CD4-positive, alpha-beta T cell (primary cell): ENCODE data around the gene PRLH. TPM values are rescaled to one million over a fixed set of nuclear protein-coding genes. Genes with fewer than 3 reads are reported as not detected.

Experiments used
- ATAC-seq: fragments of 200-7000 bp; cut with Tn5 transposase; one replicate; pipeline ENCODE4 v1.10.0; 2022; ENCODE audit warnings: mild to moderate bottlenecking; ENCODE audit not compliant: poor library complexity
- CTCF ChIA-PET: fragments of 350-600 bp; sonication (Branson Sonifier 250); formaldehyde crosslinking; loops from one replicate; lab custom pipeline; 2021; ENCODE audit warnings: antibody characterized with exemption, inconsistent platforms; lab: Charles Lee
- POLR2A ChIA-PET: fragments of 350-600 bp; sonication (Branson Sonifier 250); formaldehyde crosslinking; loops from one replicate; lab custom pipeline; 2021; ENCODE audit warnings: antibody characterized with exemption, inconsistent platforms; lab: Charles Lee
- DNase-seq, 14 experiments: peaks; one replicate each; pipeline ENCODE4 v3.0.0-alpha.2; 2013 to 2020; ENCODE audit warnings: mixed read lengths in 2 of 14
- H3K27ac ChIP-seq, 2 donors: one replicate each; pipeline versions ENCODE4 v1.5.1 to v1.7.0; 2013; ENCODE audit warnings: low read length in 2 of 2, low read depth in 1 of 2, mild to moderate bottlenecking in 1 of 2
- H3K27me3 ChIP-seq, 2 experiments: 1 replicate in 1 of 2; 2 replicates in 1 of 2; pipeline versions ENCODE4 v1.6.1 to v1.7.0; 2013; ENCODE audit warnings: low read length in 2 of 2, control low read depth in 1 of 2, mild to moderate bottlenecking in 1 of 2, moderate library complexity in 1 of 2; ENCODE audit not compliant: insufficient read depth in 2 of 2, control insufficient read depth in 1 of 2
- H3K36me3 ChIP-seq: one replicate; pipeline ENCODE4 v1.6.1; 2013; ENCODE audit warnings: low read length, control low read depth; ENCODE audit not compliant: insufficient read depth
- H3K4me1 ChIP-seq: one replicate; pipeline ENCODE4 v1.6.1; 2013; ENCODE audit warnings: low read length, control low read depth; ENCODE audit not compliant: insufficient read depth
- H3K4me3 ChIP-seq: one replicate; pipeline ENCODE4 v1.5.1; 2013; ENCODE audit warnings: mild to moderate bottlenecking, low read length, moderate library complexity
- H3K9me3 ChIP-seq, 2 experiments: 1 replicate in 1 of 2; 2 replicates in 1 of 2; pipeline versions ENCODE4 v1.6.1 to v1.7.0; 2013; ENCODE audit warnings: low read length in 2 of 2, mild to moderate bottlenecking in 2 of 2, control low read depth in 1 of 2, moderate library complexity in 1 of 2; ENCODE audit not compliant: control insufficient read depth in 1 of 2, insufficient read depth in 1 of 2
- H3K27ac Mint-ChIP-seq: one replicate; pipeline ENCODE4 v1.8.0; 2020; ENCODE audit warnings: mixed read lengths
- H3K27me3 Mint-ChIP-seq: one replicate; pipeline ENCODE4 v1.8.0; 2021; ENCODE audit warnings: mixed read lengths
- H3K36me3 Mint-ChIP-seq: one replicate; pipeline ENCODE4 v1.8.0; 2021; ENCODE audit warnings: low read depth, mixed read lengths
- H3K4me1 Mint-ChIP-seq: one replicate; pipeline ENCODE4 v1.8.0; 2021; ENCODE audit warnings: low read depth, mixed read lengths
- H3K4me3 Mint-ChIP-seq: one replicate; pipeline ENCODE4 v1.8.0; 2020; ENCODE audit warnings: mild to moderate bottlenecking, mixed read lengths
- H3K9me3 Mint-ChIP-seq: one replicate; pipeline ENCODE4 v1.8.0; 2020; ENCODE audit warnings: mixed read lengths
- intact Hi-C, 2 experiments: fragments of 100-400 bp; cut with DNase I in 1 of 2; cut with micrococcal nuclease in 1 of 2; formaldehyde crosslinking; loops; one replicate each; pipeline versions ENCODE4 v1.15.1 to v1.9.0; 2023 to 2025; cut with DNase I, micrococcal nuclease
- total RNA-seq, 174 experiments: library from RNA in 2 of 174; stranded (reverse) in 2 of 174; gene quantifications; one replicate each; pipeline ENCODE4 v1.2.3 and lab custom pipeline; 2021 to 2026
- TF ChIP-seq, protein P1 (sequence below): fragments of 200-600 bp; IDR thresholded peaks from one replicate; pipeline ENCODE4 v1.8.0; 2022; ENCODE audit warnings: antibody characterized with exemption, mild to moderate bottlenecking

The PRLH gene
- total RNA-seq, 2 experiments from 2014 or later: not detected

DNA sequence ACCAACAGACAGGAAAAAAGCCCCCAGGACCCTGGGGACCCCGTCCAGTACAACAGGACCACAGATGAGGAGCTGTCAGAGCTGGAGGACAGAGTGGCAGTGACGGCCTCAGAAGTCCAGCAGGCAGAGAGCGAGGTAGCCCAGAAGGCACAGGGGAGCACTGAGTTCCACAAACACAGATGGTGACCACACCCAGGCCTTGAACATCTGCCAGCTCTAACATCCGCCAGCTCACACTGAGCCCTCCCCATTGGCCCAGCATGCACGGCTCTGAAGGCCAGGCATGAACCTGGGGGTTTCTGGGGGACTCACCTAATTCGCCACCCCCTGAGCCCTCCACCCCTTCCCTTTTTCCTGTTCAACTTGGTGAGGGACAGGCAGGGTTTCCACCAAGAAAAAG lies 25.6 kb upstream of the PRLH start:
- DNase-seq: no peak
- H3K9me3 Mint-ChIP-seq: no peaks in the 10 kb centered on the region
- no peaks in the 10 kb centered on the region for H3K4me1 Mint-ChIP-seq
- intact Hi-C loops: no loop called here
- TF ChIP-seq, protein P1, sequence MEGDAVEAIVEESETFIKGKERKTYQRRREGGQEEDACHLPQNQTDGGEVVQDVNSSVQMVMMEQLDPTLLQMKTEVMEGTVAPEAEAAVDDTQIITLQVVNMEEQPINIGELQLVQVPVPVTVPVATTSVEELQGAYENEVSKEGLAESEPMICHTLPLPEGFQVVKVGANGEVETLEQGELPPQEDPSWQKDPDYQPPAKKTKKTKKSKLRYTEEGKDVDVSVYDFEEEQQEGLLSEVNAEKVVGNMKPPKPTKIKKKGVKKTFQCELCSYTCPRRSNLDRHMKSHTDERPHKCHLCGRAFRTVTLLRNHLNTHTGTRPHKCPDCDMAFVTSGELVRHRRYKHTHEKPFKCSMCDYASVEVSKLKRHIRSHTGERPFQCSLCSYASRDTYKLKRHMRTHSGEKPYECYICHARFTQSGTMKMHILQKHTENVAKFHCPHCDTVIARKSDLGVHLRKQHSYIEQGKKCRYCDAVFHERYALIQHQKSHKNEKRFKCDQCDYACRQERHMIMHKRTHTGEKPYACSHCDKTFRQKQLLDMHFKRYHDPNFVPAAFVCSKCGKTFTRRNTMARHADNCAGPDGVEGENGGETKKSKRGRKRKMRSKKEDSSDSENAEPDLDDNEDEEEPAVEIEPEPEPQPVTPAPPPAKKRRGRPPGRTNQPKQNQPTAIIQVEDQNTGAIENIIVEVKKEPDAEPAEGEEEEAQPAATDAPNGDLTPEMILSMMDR: no peak
- H3K36me3 Mint-ChIP-seq: no peaks in the 10 kb centered on the region
- H3K9me3 ChIP-seq: no peaks in the 10 kb centered on the region
- H3K36me3 ChIP-seq: no peaks in the 10 kb centered on the region
- H3K27me3 ChIP-seq: no peaks in the 10 kb centered on the region
- H3K27ac Mint-ChIP-seq: no peak overlapping the region
- H3K27me3 Mint-ChIP-seq: peaks cover 4% of the 10 kb centered on the region
- H3K4me3 Mint-ChIP-seq: no peak overlapping the region
- ChIA-PET CTCF (no interaction called here), POLR2A (no interaction called here)
- H3K4me3 ChIP-seq: no peak overlapping the region
- no peak for ATAC-seq
- H3K27ac ChIP-seq: no peak overlapping the region
- H3K4me1 ChIP-seq: no peaks in the 10 kb centered on the region

GRCh38 chr2:237541243-237541642 lies 25.1 kb upstream of the PRLH start:
- no peak overlapping the region for H3K27ac Mint-ChIP-seq
- CTCF ChIA-PET: no interaction called here
- no peak for DNase-seq
- H3K9me3 Mint-ChIP-seq: no peaks in the 10 kb centered on the region
- Histone ChIP-seq H3K27me3 (no peaks in the 10 kb centered on the region), H3K4me3 (no peak overlapping the region), H3K27ac (no peak overlapping the region), H3K36me3 (no peaks in the 10 kb centered on the region), H3K4me1 (no peaks in the 10 kb centered on the region), H3K9me3 (no peaks in the 10 kb centered on the region)
- no peaks in the 10 kb centered on the region for H3K4me1 Mint-ChIP-seq
- H3K36me3 Mint-ChIP-seq: no peaks in the 10 kb centered on the region
- ATAC-seq: no peak
- POLR2A ChIA-PET: no interaction called here
- TF ChIP-seq, protein P1: no peak
- intact Hi-C loops: no loop called here
- H3K4me3 Mint-ChIP-seq: no peak overlapping the region
- H3K27me3 Mint-ChIP-seq: peaks cover 4% of the 10 kb centered on the region

DNA sequence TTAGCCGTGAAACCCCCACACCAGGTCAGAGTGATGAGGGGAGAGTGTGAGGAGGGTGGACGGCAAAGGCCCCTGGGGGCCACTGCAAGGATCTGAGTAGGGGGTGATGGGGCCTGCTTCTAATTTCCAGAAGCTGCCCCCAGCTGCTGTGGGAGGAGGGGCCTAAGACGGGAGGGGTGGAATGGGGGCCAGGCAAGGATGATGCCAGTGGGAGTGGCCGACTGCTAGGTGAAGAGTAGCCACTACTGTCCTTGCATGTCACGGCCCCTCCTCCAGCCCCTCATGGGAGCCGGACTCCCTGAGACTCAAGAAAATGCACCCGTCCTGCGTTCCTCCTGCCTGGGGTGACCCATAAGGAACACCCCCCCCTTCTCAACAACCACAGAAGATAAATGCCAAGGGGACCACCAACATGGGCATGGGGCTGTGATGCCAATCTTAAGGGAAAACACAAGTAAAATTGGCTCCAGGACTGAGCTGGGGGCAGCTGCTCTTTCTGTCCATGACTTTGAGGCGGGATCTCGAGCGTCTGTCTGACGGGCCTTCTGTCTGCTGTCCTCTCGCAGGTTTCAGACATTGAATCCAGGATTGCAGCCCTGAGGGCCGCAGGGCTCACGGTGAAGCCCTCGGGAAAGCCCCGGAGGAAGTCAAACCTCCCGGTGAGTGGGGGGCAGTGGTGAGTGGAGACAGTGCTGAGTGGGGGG lies 24.2 kb upstream of the PRLH start:
- Mint-ChIP-seq H3K4me3 (no peak overlapping the region), H3K27me3 (peaks cover 4% of the 10 kb centered on the region), H3K27ac (no peak overlapping the region), H3K36me3 (no peaks in the 10 kb centered on the region), H3K9me3 (no peaks in the 10 kb centered on the region), H3K4me1 (no peaks in the 10 kb centered on the region)
- Histone ChIP-seq H3K4me3 (no peak overlapping the region), H3K4me1 (no peaks in the 10 kb centered on the region), H3K27me3 (no peaks in the 10 kb centered on the region), H3K27ac (no peak overlapping the region), H3K36me3 (no peaks in the 10 kb centered on the region), H3K9me3 (no peaks in the 10 kb centered on the region)
- DNase-seq: no peak
- TF ChIP-seq, protein P1: no peak
- POLR2A ChIA-PET: no interaction called here
- CTCF ChIA-PET: no interaction called here
- intact Hi-C loops: no loop called here
- ATAC-seq: no peak
